Measurements from ENCODE around the gene MAPKBP1. TPM values are rescaled to one million over a fixed set of nuclear protein-coding genes. Genes with fewer than 3 reads are reported as not detected.

The MAPKBP1 gene
- total RNA-seq, 4 donors from 2014 or later = 69.3 to 157 (median 81.6) TPM

GRCh38 chr15:41866263-41866703 is 92.0 kb downstream of the MAPKBP1 start:
- no peak for TF ChIP-seq POLR2AphosphoS5 (IDR thresholded peaks at IDR 0.05)
- TF ChIP-seq CTCF (IDR thresholded peaks at IDR 0.05) = no peak
- TF ChIP-seq EP300 (IDR thresholded peaks at IDR 0.05) = no peak
- no peak for TF ChIP-seq POLR2A (IDR thresholded peaks at IDR 0.05)
- Histone ChIP-seq H3K27me3 (no peaks in the 10 kb centered on the region), H3K4me3 (no peak overlapping the region), H3K27ac (no peak overlapping the region), H3K9me3 (no peaks in the 10 kb centered on the region), H3K4me1 (peaks cover 14% of the 10 kb centered on the region), H3K36me3 (no peaks in the 10 kb centered on the region)
- no peak for DNase-seq (ENCODE audit: low spot score in 2 of 2)
- no CpG with 5 or more reads among the region's 8 CpGs for WGBS

GRCh38 chr15:41866872-41867579 is 92.7 kb downstream of the MAPKBP1 start:
- Histone ChIP-seq H3K9me3 (no peaks in the 10 kb centered on the region), H3K27ac (no peak overlapping the region), H3K4me3 (no peak overlapping the region), H3K27me3 (no peaks in the 10 kb centered on the region), H3K36me3 (no peaks in the 10 kb centered on the region), H3K4me1 (peaks cover 14% of the 10 kb centered on the region)
- 76% methylated on average over 6 of the region's 25 CpGs for WGBS
- no peak for TF ChIP-seq CTCF (IDR thresholded peaks at IDR 0.05)
- TF ChIP-seq POLR2A (IDR thresholded peaks at IDR 0.05) = no peak
- TF ChIP-seq EP300 (IDR thresholded peaks at IDR 0.05) = no peak
- no peak for TF ChIP-seq POLR2AphosphoS5 (IDR thresholded peaks at IDR 0.05)
- no peak for DNase-seq (ENCODE audit: low spot score in 2 of 2)

- no peak overlapping the region for H3K27ac ChIP-seq
- no peaks in the 10 kb centered on the region for H3K27me3 ChIP-seq
- DNase-seq (ENCODE audit: low spot score in 2 of 2) = no peak
- peaks cover 14% of the 10 kb centered on the region for H3K4me1 ChIP-seq
- H3K36me3 ChIP-seq = no peaks in the 10 kb centered on the region
- no peaks in the 10 kb centered on the region for H3K9me3 ChIP-seq
- TF ChIP-seq POLR2A (IDR thresholded peaks at IDR 0.05) = no peak
- TF ChIP-seq EP300 (IDR thresholded peaks at IDR 0.05) = no peak
- TF ChIP-seq CTCF (IDR thresholded peaks at IDR 0.05) = no peak
- TF ChIP-seq POLR2AphosphoS5 (IDR thresholded peaks at IDR 0.05) = no peak
- 80% methylated on average over 1 of the region's 15 CpGs for WGBS
- no peak overlapping the region for H3K4me3 ChIP-seq
These were observed 94.0 kb downstream of the MAPKBP1 start for GRCh38 chr15:41868321-41868720.

GRCh38 chr15:41869770-41870688 is 95.7 kb downstream of the MAPKBP1 start:
- Histone ChIP-seq H3K9me3 (no peaks in the 10 kb centered on the region), H3K27me3 (no peaks in the 10 kb centered on the region), H3K4me3 (no peak overlapping the region), H3K27ac (no peak overlapping the region), H3K4me1 (peaks cover 14% of the 10 kb centered on the region), H3K36me3 (no peaks in the 10 kb centered on the region)
- DNase-seq (ENCODE audit: low spot score in 2 of 2) = no peak
- TF ChIP-seq POLR2AphosphoS5 (IDR thresholded peaks at IDR 0.05) (no peak), POLR2A (IDR thresholded peaks at IDR 0.05) (no peak)
- 69% methylated on average over 35 of the region's 42 CpGs for WGBS

GRCh38 chr15:41870689-41871081 is 96.4 kb downstream of the MAPKBP1 start:
- TF ChIP-seq POLR2A (IDR thresholded peaks at IDR 0.05) (no peak), CTCF (IDR thresholded peaks at IDR 0.05) (no peak), POLR2AphosphoS5 (IDR thresholded peaks at IDR 0.05) (no peak), EP300 (IDR thresholded peaks at IDR 0.05) (no peak)
- no peak for DNase-seq (ENCODE audit: low spot score in 2 of 2)

More at GRCh38 chr15:41870689-41871081, 96.4 kb downstream of the MAPKBP1 start:
- Histone ChIP-seq H3K27ac (no peak overlapping the region), H3K27me3 (no peaks in the 10 kb centered on the region), H3K36me3 (no peaks in the 10 kb centered on the region), H3K9me3 (no peaks in the 10 kb centered on the region), H3K4me3 (no peak overlapping the region), H3K4me1 (peaks cover 14% of the 10 kb centered on the region)
- 84% methylated on average over 7 of the region's 9 CpGs for WGBS
